Measurements from ENCODE around the gene ZBTB6.

The ZBTB6 gene

DNA sequence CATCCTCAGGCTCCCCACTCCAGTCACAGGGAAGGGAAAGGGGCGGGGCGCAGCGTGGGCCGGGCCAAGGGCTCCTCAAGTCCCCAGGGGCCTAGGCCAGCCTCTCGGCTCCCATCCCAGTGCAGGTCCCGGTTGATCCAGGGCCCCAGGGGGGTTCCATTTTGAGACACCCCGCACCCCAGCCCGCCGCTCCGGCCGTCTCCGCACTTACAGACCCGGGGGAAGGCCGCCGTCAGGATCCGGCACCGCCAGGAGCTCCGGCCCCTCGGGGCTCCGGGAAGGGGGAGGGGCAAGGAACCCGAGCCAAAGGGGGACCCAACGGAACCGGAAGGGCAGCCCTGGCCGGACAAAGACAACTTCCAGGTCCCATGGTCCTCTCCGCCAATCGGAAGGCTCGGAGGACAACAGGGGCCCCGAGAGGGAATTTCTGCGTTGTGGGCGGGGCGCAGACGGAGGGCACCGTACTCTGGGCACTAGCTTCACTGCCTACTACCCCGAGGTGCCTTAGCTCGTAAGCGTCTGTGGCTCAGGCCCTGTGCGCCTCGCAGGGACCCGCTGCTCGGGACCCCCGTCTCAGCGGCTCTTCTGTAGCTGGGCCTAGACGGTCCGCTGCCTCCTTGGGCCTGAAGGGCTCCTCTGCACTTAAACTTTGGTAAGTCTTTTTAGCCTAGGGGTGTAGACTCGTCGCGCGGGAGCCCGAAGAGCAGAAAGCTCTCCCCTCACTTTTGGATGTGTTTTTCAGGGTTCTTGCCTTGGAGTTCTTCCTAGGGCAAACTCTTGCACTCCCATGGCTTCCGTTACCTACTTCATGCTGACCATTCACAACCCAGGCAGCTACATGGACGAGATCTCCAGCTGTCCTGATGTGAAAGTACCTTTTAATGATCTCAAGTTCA, 18.4 kb upstream of the ZBTB6 start, which contains the start of gene ZBTB26:
TSS of gene ZBTB26 (minus strand) at position 287 of the 896 bp plus-strand sequence. CDS start 11,578 bp downstream, outside the sequence.
- peak; percentile 91 for DNase-seq (ENCODE audit: extremely low spot score)
- ChIA-PET POLR2A (interaction anchor here (0.8 to 4.2 kb wide), 7 partner anchors 9 to 58 kb away, joined by 4 to 63 read pairs (median 6); partner anchors contain the start of genes RABGAP1, RC3H2 and ZBTB6), CTCF (interaction anchor here (0.8 kb wide), 1 partner anchor 18 kb away, joined by 4 read pairs; no protein-coding TSS in a partner anchor)
- TF ChIP-seq FOXA1 (IDR thresholded peaks at IDR 0.05), result no peak
- TF ChIP-seq CTBP1 (IDR thresholded peaks at IDR 0.05; ENCODE audit: borderline replicate concordance), result no peak; the same call in 1 of the 2 replicates

DNA sequence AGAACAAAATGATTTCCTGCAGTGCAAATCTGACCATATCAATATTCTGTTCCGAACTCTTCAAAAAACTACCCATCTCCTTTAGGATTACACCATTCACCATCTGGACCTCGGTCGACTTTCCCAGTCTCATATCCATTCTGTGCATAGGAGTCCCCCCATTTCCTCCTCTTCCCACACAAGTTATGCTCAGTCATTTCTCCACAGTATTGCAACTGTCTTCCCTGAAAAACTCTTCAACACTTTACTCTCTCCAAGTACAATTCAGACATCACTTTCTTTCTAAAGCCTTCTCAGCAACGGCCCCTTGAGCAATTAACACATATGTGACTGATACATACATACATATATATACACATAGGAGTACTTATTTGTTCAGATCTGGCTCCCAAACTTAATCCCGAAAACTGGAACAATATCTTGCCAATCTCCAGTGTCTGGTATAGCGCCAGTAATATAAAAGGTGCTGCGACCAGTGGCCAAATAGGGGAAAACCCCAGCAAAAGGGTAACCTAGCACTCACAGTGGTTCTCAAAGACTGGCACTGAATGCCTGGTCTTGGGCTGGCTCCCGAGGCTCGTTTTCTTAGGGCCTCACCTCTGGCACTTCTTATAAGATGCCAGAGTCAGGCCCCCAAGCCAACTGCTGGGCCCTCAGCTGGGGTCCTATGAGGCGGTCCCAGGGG, 17.6 kb upstream of the ZBTB6 start:
- TF ChIP-seq SUZ12 (IDR thresholded peaks at IDR 0.05), result no peak
- TF ChIP-seq TARDBP (IDR thresholded peaks at IDR 0.05), result no peak
- TF ChIP-seq CTBP1 (IDR thresholded peaks at IDR 0.05; ENCODE audit: borderline replicate concordance), result no peak
- TF ChIP-seq FOXM1 (IDR thresholded peaks at IDR 0.05; ENCODE audit: borderline replicate concordance), result no peak
- ChIA-PET POLR2A (interaction anchor here (0.8 to 4.2 kb wide), 9 partner anchors 10 to 58 kb away, joined by 4 to 63 read pairs (median 5); partner anchors contain the start of genes RABGAP1, RC3H2 and ZBTB6), CTCF (interaction anchor here (0.8 kb wide), 1 partner anchor 17 kb away, joined by 4 read pairs; no protein-coding TSS in a partner anchor)
- DNase-seq (ENCODE audit: extremely low spot score), result no peak

- TF ChIP-seq FOXM1 (IDR thresholded peaks at IDR 0.05; ENCODE audit: borderline replicate concordance) (no peak), TARDBP (IDR thresholded peaks at IDR 0.05) (no peak), FOXK2 (IDR thresholded peaks at IDR 0.05) (no peak), ARNT (IDR thresholded peaks at IDR 0.05) (no peak), ELF4 (IDR thresholded peaks at IDR 0.05) (no peak), FOXA1 (IDR thresholded peaks at IDR 0.05) (no peak)
- no peak for DNase-seq (ENCODE audit: extremely low spot score)
- CTCF ChIA-PET, result no interaction called here
- POLR2A ChIA-PET, result interaction anchor here (1.5 to 4.2 kb wide), 3 partner anchors 11 to 25 kb away, joined by 4 to 63 read pairs (median 5); partner anchors contain the start of genes RABGAP1, RC3H2 and ZBTB6
These were observed 16.8 kb upstream of the ZBTB6 start for GRCh38 chr9:122929796-122930354.

DNA sequence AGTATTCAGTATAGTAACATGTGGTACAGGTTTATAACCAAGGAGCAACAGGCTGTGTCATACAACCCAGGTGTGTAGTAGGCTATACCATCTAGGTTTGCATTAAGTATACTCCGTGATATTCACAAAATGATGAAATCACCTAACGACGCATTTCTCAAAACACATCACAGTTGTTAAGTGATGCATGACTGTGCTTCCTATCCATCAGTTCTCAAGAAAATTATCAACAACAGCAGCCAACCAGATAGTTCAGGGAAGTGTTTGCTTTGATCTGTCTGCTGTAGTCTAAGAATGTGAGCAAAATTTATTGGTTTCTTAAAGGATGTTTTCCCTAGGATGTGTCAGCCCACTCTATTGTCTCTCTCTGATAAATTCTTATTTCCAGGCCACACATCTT, 10.8 kb upstream of the ZBTB6 start:
- ChIA-PET CTCF (no interaction called here), POLR2A (interaction anchor here (1.2 kb wide), 1 partner anchor 11 kb away, joined by 3 read pairs; the partner anchor contains the start of gene ZBTB6)
- TF ChIP-seq HDGF (IDR thresholded peaks at IDR 0.05; ENCODE audit: borderline replicate concordance) (no peak), TARDBP (IDR thresholded peaks at IDR 0.05) (no peak), BHLHE40 (IDR thresholded peaks at IDR 0.05; ENCODE audit: borderline replicate concordance) (no peak), FOXK2 (IDR thresholded peaks at IDR 0.05) (no peak), NFRKB (IDR thresholded peaks at IDR 0.05) (no peak), ZNF384 (IDR thresholded peaks at IDR 0.05) (no peak), CTBP1 (IDR thresholded peaks at IDR 0.05; ENCODE audit: borderline replicate concordance) (no peak), SP1 (IDR thresholded peaks at IDR 0.05) (no peak), L3MBTL2 (conservative IDR thresholded peaks at IDR 0.05) (no peak), SUZ12 (IDR thresholded peaks at IDR 0.05) (no peak), FOXM1 (IDR thresholded peaks at IDR 0.05; ENCODE audit: borderline replicate concordance) (no peak), FOXA1 (IDR thresholded peaks at IDR 0.05) (no peak), ARNT (IDR thresholded peaks at IDR 0.05) (no peak)
- TF ChIP-seq, protein P1, sequence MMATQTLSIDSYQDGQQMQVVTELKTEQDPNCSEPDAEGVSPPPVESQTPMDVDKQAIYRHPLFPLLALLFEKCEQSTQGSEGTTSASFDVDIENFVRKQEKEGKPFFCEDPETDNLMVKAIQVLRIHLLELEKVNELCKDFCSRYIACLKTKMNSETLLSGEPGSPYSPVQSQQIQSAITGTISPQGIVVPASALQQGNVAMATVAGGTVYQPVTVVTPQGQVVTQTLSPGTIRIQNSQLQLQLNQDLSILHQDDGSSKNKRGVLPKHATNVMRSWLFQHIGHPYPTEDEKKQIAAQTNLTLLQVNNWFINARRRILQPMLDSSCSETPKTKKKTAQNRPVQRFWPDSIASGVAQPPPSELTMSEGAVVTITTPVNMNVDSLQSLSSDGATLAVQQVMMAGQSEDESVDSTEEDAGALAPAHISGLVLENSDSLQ (IDR thresholded peaks at IDR 0.05), result no peak
- DNase-seq (ENCODE audit: extremely low spot score), result no peak

DNA sequence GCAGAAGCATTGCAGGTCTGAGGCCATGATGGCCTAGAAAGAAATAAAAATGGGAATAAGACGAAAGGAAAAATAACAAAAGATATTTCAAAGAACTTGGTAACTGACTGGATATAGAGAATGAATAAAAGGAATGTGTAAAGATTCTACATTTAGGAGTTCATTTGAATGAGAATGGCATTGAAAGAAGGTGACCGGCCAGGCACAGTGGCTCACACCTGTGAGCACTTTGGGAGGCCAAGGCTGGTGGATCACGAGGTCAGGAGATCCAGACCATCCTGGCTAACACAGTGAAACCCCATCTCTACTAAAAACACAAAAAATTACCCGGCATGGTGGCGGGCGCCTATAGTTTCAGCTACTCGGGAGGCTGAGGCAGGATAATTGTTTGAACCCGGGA, 9.6 kb upstream of the ZBTB6 start:
- no peak for DNase-seq (ENCODE audit: extremely low spot score)
- ChIA-PET POLR2A (no interaction called here), CTCF (no interaction called here)
- TF ChIP-seq SUZ12 (IDR thresholded peaks at IDR 0.05) (no peak), ELF4 (IDR thresholded peaks at IDR 0.05) (no peak), FOXK2 (IDR thresholded peaks at IDR 0.05) (no peak), LEF1 (IDR thresholded peaks at IDR 0.05; ENCODE audit: borderline replicate concordance) (no peak), ZNF384 (IDR thresholded peaks at IDR 0.05) (no peak), TARDBP (IDR thresholded peaks at IDR 0.05) (no peak), HDGF (IDR thresholded peaks at IDR 0.05; ENCODE audit: borderline replicate concordance) (no peak), BHLHE40 (IDR thresholded peaks at IDR 0.05; ENCODE audit: borderline replicate concordance) (no peak), NFRKB (IDR thresholded peaks at IDR 0.05) (no peak), FOXM1 (IDR thresholded peaks at IDR 0.05; ENCODE audit: borderline replicate concordance) (no peak), SP1 (IDR thresholded peaks at IDR 0.05) (no peak), FOXA1 (IDR thresholded peaks at IDR 0.05) (no peak), ARNT (IDR thresholded peaks at IDR 0.05) (no peak), CTBP1 (IDR thresholded peaks at IDR 0.05; ENCODE audit: borderline replicate concordance) (no peak)
- TF ChIP-seq, protein P1 (IDR thresholded peaks at IDR 0.05), result no peak

- no peak for DNase-seq (ENCODE audit: extremely low spot score)
- no peak for TF ChIP-seq ARNT (IDR thresholded peaks at IDR 0.05)
- no peak for TF ChIP-seq NFRKB (IDR thresholded peaks at IDR 0.05)
- no peak for TF ChIP-seq FOXK2 (IDR thresholded peaks at IDR 0.05)
- TF ChIP-seq CTBP1 (IDR thresholded peaks at IDR 0.05; ENCODE audit: borderline replicate concordance), result no peak
- TF ChIP-seq HDGF (IDR thresholded peaks at IDR 0.05; ENCODE audit: borderline replicate concordance), result no peak
- TF ChIP-seq ZNF384 (IDR thresholded peaks at IDR 0.05), result no peak
- TF ChIP-seq ELF4 (IDR thresholded peaks at IDR 0.05), result no peak
- no peak for TF ChIP-seq TARDBP (IDR thresholded peaks at IDR 0.05)
- no peak for TF ChIP-seq L3MBTL2 (conservative IDR thresholded peaks at IDR 0.05)
- no peak for TF ChIP-seq BHLHE40 (IDR thresholded peaks at IDR 0.05; ENCODE audit: borderline replicate concordance)
- TF ChIP-seq LEF1 (IDR thresholded peaks at IDR 0.05; ENCODE audit: borderline replicate concordance), result no peak
- TF ChIP-seq SP1 (IDR thresholded peaks at IDR 0.05), result no peak
- TF ChIP-seq SUZ12 (IDR thresholded peaks at IDR 0.05), result no peak
- TF ChIP-seq FOXA1 (IDR thresholded peaks at IDR 0.05), result no peak
- TF ChIP-seq, protein P1 (IDR thresholded peaks at IDR 0.05), result no peak
- TF ChIP-seq FOXM1 (IDR thresholded peaks at IDR 0.05; ENCODE audit: borderline replicate concordance), result no peak
- POLR2A ChIA-PET, result no interaction called here
- CTCF ChIA-PET, result no interaction called here
These were observed 5.2 kb upstream of the ZBTB6 start for GRCh38 chr9:122918310-122918709.
